Ishikawa (cell line): Measurements from ENCODE around the gene STIM1.

ENCODE experiments used
- CEBPB ChIP-seq: IDR thresholded peaks from 2 replicates; pipeline ENCODE4 v1.6.1; 2012
- CREB1 ChIP-seq: IDR thresholded peaks from 2 replicates; pipeline ENCODE4 v1.6.1; 2012; ENCODE audit warnings: low read depth
- EP300 ChIP-seq: IDR thresholded peaks from 2 replicates; pipeline ENCODE4 v1.6.1; 2012; ENCODE audit warnings: borderline replicate concordance
- FOXM1 ChIP-seq: IDR thresholded peaks from 2 replicates; pipeline ENCODE4 v1.6.1; 2012; ENCODE audit warnings: low read depth, borderline replicate concordance
- NFIC ChIP-seq: IDR thresholded peaks from 2 replicates; pipeline ENCODE4 v1.6.1; 2012
- RAD21 ChIP-seq: IDR thresholded peaks from 2 replicates; pipeline ENCODE4 v1.6.1; 2012; ENCODE audit warnings: low read depth
- TAF1 ChIP-seq: IDR thresholded peaks from 2 replicates; pipeline ENCODE4 v1.6.1; 2012; ENCODE audit warnings: low read depth, mild to moderate bottlenecking
- TCF12 ChIP-seq: IDR thresholded peaks from 2 replicates; pipeline ENCODE4 v1.6.1; 2012; ENCODE audit warnings: low read depth
- YY1 ChIP-seq: IDR thresholded peaks from 2 replicates; pipeline ENCODE4 v1.6.1; 2012; ENCODE audit warnings: low read depth
- ZBTB7A ChIP-seq: IDR thresholded peaks from 2 replicates; pipeline ENCODE4 v1.6.1; 2012; ENCODE audit warnings: low read depth
- TF ChIP-seq, protein P1 (sequence below): IDR thresholded peaks from 2 replicates; pipeline ENCODE4 v1.6.1; 2012; ENCODE audit warnings: low read depth, mild to moderate bottlenecking
- TF ChIP-seq, protein P2 (sequence below): IDR thresholded peaks from 2 replicates; pipeline ENCODE4 v1.6.1; 2012

DNA sequence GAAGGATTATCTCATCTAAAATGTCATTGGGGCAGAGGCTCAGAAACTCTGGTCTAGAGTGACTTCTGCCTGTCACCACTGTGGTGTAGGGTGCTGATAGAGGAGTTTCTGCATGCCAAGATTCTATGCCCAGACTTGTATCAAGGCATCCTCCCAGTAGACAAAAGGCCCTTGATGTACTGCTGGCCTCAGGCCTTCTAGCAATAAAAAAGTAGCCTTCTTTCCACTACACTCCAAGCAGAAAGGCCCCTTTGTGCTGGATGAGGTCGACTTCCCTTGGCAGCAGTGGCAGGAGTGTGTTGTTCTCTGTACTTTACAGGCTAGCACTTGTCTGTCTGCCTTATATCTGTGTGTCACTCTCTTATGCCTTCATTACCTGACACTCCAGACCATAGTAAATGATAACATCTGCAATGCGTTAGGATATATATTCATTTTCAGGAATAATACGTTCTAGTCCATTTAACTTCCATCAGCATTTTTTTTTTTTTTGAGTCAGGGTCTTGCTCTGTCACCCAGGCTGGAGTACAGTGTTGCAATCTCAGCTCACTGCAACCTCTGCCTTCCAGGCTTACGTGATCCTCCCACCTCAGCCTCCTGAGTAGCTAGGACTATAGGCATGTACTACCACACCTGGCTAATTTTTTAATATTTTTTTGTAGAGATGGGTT, 189.6 kb downstream of the STIM1 start:
- TF ChIP-seq CEBPB (no peak), NFIC (no peak), TAF1 (no peak), RAD21 (no peak), ZBTB7A (no peak), FOXM1 (no peak), YY1 (no peak), EP300 (no peak), CREB1 (no peak), TCF12 (no peak)
- TF ChIP-seq, protein P1, sequence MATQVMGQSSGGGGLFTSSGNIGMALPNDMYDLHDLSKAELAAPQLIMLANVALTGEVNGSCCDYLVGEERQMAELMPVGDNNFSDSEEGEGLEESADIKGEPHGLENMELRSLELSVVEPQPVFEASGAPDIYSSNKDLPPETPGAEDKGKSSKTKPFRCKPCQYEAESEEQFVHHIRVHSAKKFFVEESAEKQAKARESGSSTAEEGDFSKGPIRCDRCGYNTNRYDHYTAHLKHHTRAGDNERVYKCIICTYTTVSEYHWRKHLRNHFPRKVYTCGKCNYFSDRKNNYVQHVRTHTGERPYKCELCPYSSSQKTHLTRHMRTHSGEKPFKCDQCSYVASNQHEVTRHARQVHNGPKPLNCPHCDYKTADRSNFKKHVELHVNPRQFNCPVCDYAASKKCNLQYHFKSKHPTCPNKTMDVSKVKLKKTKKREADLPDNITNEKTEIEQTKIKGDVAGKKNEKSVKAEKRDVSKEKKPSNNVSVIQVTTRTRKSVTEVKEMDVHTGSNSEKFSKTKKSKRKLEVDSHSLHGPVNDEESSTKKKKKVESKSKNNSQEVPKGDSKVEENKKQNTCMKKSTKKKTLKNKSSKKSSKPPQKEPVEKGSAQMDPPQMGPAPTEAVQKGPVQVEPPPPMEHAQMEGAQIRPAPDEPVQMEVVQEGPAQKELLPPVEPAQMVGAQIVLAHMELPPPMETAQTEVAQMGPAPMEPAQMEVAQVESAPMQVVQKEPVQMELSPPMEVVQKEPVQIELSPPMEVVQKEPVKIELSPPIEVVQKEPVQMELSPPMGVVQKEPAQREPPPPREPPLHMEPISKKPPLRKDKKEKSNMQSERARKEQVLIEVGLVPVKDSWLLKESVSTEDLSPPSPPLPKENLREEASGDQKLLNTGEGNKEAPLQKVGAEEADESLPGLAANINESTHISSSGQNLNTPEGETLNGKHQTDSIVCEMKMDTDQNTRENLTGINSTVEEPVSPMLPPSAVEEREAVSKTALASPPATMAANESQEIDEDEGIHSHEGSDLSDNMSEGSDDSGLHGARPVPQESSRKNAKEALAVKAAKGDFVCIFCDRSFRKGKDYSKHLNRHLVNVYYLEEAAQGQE: no peak
- TF ChIP-seq, protein P2, sequence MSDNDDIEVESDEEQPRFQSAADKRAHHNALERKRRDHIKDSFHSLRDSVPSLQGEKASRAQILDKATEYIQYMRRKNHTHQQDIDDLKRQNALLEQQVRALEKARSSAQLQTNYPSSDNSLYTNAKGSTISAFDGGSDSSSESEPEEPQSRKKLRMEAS: no peak
